PC-3 (cell line): Measurements from ENCODE around the gene GNAZ. TPM values are rescaled to one million over a fixed set of nuclear protein-coding genes. Genes with fewer than 3 reads are reported as not detected.

ENCODE experiments used
- ATAC-seq: fragments of 200-7000 bp; cut with Tn5 transposase; 2 replicates; pipeline ENCODE4 v1.9.1; 2020; ENCODE audit warnings: mild to moderate bottlenecking, moderate library complexity
- BruUV-seq: library from RNA; stranded (reverse); fragments of 400-500 nt; replicated peaks from 2 replicates; lab custom pipeline; 2021; lab: Mats Ljungman, UMichigan
- CTCF ChIA-PET: fragments of 300-600 bp; sonication (Branson Sonifier 250); formaldehyde crosslinking; loops from one replicate; lab custom pipeline; 2022; ENCODE audit warnings: antibody characterized with exemption; lab: Charles Lee
- POLR2A ChIA-PET: fragments of 300-600 bp; sonication (Branson Sonifier 250); formaldehyde crosslinking; loops from one replicate; lab custom pipeline; 2022; ENCODE audit warnings: antibody characterized with exemption; ENCODE audit not compliant: unreplicated experiment; lab: Charles Lee
- DNase-seq: peaks from one replicate; pipeline ENCODE4 v3.0.0-alpha.2; 2015
- H2AFZ ChIP-seq: fragments of 300-600 bp; sonication (generic); 2 replicates; pipeline ENCODE4 v1.6.0; 2016; ENCODE audit warnings: antibody characterized with exemption, low read length
- H3F3A ChIP-seq: fragments of 300-600 bp; sonication (generic); one replicate; pipeline ENCODE4 v1.6.0; 2017; ENCODE audit warnings: antibody characterized with exemption, low read length, control low read depth, mild to moderate bottlenecking; ENCODE audit not compliant: unreplicated experiment
- H3K27ac ChIP-seq: fragments of 300-600 bp; sonication (generic); 2 replicates; pipeline ENCODE4 v1.5.1; 2016; ENCODE audit warnings: mild to moderate bottlenecking, low read length
- H3K27me3 ChIP-seq: fragments of 300-600 bp; sonication (generic); 2 replicates; pipeline ENCODE4 v1.6.1; 2016; ENCODE audit warnings: low read length, mixed read lengths
- H3K36me3 ChIP-seq: fragments of 300-600 bp; sonication (generic); 2 replicates; pipeline ENCODE4 v1.6.1; 2016; ENCODE audit warnings: low read depth, mixed run types, low read length, mixed read lengths
- H3K4me1 ChIP-seq: fragments of 300-600 bp; sonication (generic); 2 replicates; pipeline ENCODE4 v1.5.1; 2016; ENCODE audit warnings: low read length; ENCODE audit not compliant: insufficient read depth
- H3K4me2 ChIP-seq: fragments of 300-600 bp; sonication (generic); 2 replicates; pipeline ENCODE4 v1.6.0; 2016; ENCODE audit warnings: low read length
- H3K4me3 ChIP-seq: fragments of 300-600 bp; sonication (generic); 2 replicates; pipeline ENCODE4 v1.5.1; 2016; ENCODE audit warnings: mild to moderate bottlenecking, low read length, mixed read lengths
- H3K79me2 ChIP-seq: fragments of 300-600 bp; sonication (generic); 2 replicates; pipeline ENCODE4 v1.6.1; 2017; ENCODE audit warnings: low read length, mixed read lengths
- H3K9ac ChIP-seq: fragments of 300-600 bp; sonication (generic); 2 replicates; pipeline ENCODE4 v1.6.0; 2016; ENCODE audit warnings: mild to moderate bottlenecking, low read length
- H3K9me2 ChIP-seq: fragments of 300-600 bp; sonication (generic); replicated peaks from 2 replicates; pipeline ENCODE4 v1.6.1; 2016; ENCODE audit warnings: mixed run types, low read length, mixed read lengths
- H3K9me3 ChIP-seq: fragments of 300-600 bp; sonication (generic); 2 replicates; pipeline ENCODE4 v1.6.1; 2016; ENCODE audit warnings: low read length, mixed read lengths
- H4K20me1 ChIP-seq: fragments of 300-600 bp; sonication (generic); 2 replicates; pipeline ENCODE4 v1.6.1; 2016; ENCODE audit warnings: low read length, mixed read lengths
- EZH2 ChIP-seq: fragments of 300-600 bp; sonication (generic); IDR thresholded peaks from one replicate; pipeline ENCODE4 v1.6.1; 2017; ENCODE audit warnings: antibody characterized with exemption, mild to moderate bottlenecking, low read length; ENCODE audit not compliant: unreplicated experiment
- EZH2phosphoT487 ChIP-seq: fragments of 300-600 bp; sonication (generic); IDR thresholded peaks from 2 replicates; pipeline ENCODE4 v1.6.1; 2018; ENCODE audit warnings: mild to moderate bottlenecking, antibody characterized with exemption, low read length, borderline replicate concordance
- intact Hi-C: fragments of 100-400 bp; cut with micrococcal nuclease; formaldehyde crosslinking; loops from 2 replicates; pipeline ENCODE4 v1.9.0; 2023
- total RNA-seq: library from RNA; depleted of rRNA; stranded (reverse); fragments of >200 nt; gene quantifications from 2 replicates; pipeline ENCODE4 v1.2.3, GENCODE V29; 2014
- TF ChIP-seq, protein P1 (sequence below): fragments of 300-600 bp; sonication (generic); conservative IDR thresholded peaks from 2 replicates; pipeline ENCODE4 v1.5.1; 2017; ENCODE audit warnings: antibody characterized with exemption, low read depth, mild to moderate bottlenecking, low read length

The GNAZ gene
- total RNA-seq, 1 experiment from 2014 or later = 14.4 TPM

DNA sequence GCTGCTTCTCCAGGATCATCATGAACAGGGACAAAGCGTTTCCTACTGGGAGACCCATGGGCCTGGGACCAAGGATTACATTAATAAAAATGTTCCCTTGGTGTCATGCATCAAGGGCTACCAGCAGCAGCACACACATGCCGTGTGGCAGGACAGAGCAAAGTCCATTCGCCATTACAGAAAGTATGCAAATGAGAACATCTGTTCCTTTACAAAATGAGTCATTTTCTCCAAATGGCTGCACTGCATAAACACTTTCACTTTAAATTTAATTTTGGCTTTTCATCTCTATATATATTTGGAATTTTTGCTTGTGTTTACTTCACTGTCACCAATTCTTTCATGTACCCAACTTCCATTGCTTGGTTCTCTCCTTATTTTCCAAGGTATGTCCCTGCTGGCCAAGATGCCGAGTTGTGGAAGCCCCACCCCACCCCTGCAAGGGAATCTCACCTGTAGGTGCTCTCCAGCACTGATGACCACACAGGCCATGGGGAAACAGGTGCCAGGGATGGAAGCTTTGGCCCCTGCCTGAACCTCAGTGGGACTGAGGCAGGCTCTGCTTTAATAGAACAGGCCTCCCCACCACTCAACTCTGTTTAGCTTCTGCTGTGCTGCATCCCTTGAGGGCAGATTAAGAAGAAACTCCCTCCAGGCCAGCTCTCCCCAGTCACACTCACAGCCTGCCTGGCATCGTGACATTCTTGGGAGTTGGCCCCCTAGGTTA lies 15.6 kb upstream of the GNAZ start:
- Histone ChIP-seq H3K36me3 (no peaks in the 10 kb centered on the region), H3K4me3 (no peak overlapping the region), H3K27me3 (no peaks in the 10 kb centered on the region), H2AFZ (no peak overlapping the region), H3K9me3 (no peaks in the 10 kb centered on the region), H3K4me1 (peaks cover 7% of the 10 kb centered on the region; the same call in 1 of the 2 replicates), H3K79me2 (no peaks in the 10 kb centered on the region), H3K9me2 (no peaks in the 10 kb centered on the region), H3F3A (no peaks in the 10 kb centered on the region), H3K4me2 (no peak overlapping the region), H3K27ac (no peak overlapping the region), H4K20me1 (no peaks in the 10 kb centered on the region), H3K9ac (no peak overlapping the region)
- intact Hi-C loops = no loop called here
- BruUV-seq = no TSS peak
- TF ChIP-seq, protein P1, sequence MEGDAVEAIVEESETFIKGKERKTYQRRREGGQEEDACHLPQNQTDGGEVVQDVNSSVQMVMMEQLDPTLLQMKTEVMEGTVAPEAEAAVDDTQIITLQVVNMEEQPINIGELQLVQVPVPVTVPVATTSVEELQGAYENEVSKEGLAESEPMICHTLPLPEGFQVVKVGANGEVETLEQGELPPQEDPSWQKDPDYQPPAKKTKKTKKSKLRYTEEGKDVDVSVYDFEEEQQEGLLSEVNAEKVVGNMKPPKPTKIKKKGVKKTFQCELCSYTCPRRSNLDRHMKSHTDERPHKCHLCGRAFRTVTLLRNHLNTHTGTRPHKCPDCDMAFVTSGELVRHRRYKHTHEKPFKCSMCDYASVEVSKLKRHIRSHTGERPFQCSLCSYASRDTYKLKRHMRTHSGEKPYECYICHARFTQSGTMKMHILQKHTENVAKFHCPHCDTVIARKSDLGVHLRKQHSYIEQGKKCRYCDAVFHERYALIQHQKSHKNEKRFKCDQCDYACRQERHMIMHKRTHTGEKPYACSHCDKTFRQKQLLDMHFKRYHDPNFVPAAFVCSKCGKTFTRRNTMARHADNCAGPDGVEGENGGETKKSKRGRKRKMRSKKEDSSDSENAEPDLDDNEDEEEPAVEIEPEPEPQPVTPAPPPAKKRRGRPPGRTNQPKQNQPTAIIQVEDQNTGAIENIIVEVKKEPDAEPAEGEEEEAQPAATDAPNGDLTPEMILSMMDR = no peak
- TF ChIP-seq EZH2phosphoT487 = no peak
- no peak for TF ChIP-seq EZH2
- no peak for DNase-seq
- ChIA-PET POLR2A (no interaction called here), CTCF (no interaction called here)
- ATAC-seq = no peak

DNA sequence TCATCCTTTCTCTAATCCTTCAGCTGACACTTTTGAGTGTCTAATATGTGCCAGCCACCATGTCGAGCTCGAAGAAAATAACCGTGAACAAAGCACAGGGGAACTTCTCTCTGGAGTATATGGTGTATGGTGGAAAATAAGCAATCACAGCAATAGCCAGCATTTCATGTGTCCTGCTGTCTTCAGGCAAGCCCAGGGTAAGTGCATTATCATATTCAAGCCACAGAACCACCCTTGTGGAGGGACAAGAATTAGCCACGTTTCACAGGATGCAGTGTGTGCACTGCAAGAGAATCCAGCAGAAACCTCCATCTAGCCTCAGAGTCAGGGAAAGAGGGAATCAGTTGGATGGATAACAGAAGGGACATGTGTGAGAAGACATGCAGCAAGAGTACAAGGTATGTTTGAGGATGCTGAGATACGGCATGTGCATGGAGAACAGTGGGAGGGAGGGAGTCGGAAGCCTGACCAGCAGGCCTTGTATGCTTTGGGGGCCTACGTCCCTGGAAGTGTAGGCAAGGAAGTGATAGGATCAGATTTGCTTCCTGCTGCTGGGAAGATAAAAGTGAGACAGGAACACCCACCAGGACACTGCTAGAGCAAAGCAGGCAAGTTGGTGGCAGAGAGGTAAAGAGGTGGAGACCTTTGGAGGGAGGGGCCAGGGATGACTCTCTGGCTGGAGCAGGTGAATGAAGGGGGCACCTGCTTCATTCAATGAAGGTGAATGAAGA lies 14.7 kb upstream of the GNAZ start:
- ATAC-seq = no peak

DNA sequence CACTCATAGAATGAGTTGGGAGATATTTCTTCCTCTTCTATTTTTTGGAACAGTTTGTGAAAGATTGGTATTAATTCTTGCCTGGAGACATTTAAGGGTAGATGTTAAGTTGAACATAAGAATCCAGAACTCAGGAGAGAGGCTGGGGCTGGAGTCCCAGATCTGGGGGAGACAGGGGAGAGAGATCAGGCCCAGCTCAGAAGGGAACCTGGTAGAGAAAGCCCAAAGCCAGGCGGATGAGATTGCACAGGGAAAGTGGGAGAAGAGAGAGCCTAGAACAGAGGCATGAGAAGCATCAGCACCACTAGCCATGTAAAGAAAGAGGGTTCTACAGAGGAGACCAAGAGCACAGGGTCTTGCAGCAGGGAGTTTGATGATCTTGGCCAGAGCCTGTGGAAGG lies 13.0 kb upstream of the GNAZ start:
- no peaks in the 10 kb centered on the region for H3K9me2 ChIP-seq
- DNase-seq (no peak), ATAC-seq (no peak)
- TF ChIP-seq EZH2 (no peak), EZH2phosphoT487 (no peak)
- TF ChIP-seq, protein P1 = no peak
- BruUV-seq = no TSS peak
- H3K4me2 ChIP-seq = no peak overlapping the region
- no peak overlapping the region for H3K9ac ChIP-seq
- no peaks in the 10 kb centered on the region for H4K20me1 ChIP-seq
- no peaks in the 10 kb centered on the region for H3K36me3 ChIP-seq
- ChIA-PET CTCF (no interaction called here), POLR2A (no interaction called here)
- H2AFZ ChIP-seq = no peak overlapping the region
- no peaks in the 10 kb centered on the region for H3F3A ChIP-seq
- no peaks in the 10 kb centered on the region for H3K79me2 ChIP-seq
- H3K27me3 ChIP-seq = no peaks in the 10 kb centered on the region
- H3K4me3 ChIP-seq = no peak overlapping the region
- intact Hi-C loops = no loop called here
- no peak overlapping the region for H3K27ac ChIP-seq
- no peaks in the 10 kb centered on the region for H3K9me3 ChIP-seq
- H3K4me1 ChIP-seq = peaks cover 7% of the 10 kb centered on the region; the same call in 1 of the 2 replicates

More for the DNA sequence above, 14.7 kb upstream of the GNAZ start:
- ChIA-PET CTCF (no interaction called here), POLR2A (no interaction called here)
- Histone ChIP-seq H3K27ac (no peak overlapping the region), H3K4me1 (peaks cover 7% of the 10 kb centered on the region; the same call in 1 of the 2 replicates), H3K79me2 (no peaks in the 10 kb centered on the region), H3K4me3 (no peak overlapping the region), H2AFZ (no peak overlapping the region), H3K9ac (no peak overlapping the region), H3F3A (no peaks in the 10 kb centered on the region), H3K36me3 (no peaks in the 10 kb centered on the region), H3K9me2 (no peaks in the 10 kb centered on the region), H3K9me3 (no peaks in the 10 kb centered on the region), H3K27me3 (no peaks in the 10 kb centered on the region), H3K4me2 (no peak overlapping the region), H4K20me1 (no peaks in the 10 kb centered on the region)
- no TSS peak for BruUV-seq
- no peak for DNase-seq
- TF ChIP-seq EZH2phosphoT487 = no peak
- intact Hi-C loops = no loop called here
